ENCODE data around the gene GTF2H4.

The GTF2H4 gene

DNA sequence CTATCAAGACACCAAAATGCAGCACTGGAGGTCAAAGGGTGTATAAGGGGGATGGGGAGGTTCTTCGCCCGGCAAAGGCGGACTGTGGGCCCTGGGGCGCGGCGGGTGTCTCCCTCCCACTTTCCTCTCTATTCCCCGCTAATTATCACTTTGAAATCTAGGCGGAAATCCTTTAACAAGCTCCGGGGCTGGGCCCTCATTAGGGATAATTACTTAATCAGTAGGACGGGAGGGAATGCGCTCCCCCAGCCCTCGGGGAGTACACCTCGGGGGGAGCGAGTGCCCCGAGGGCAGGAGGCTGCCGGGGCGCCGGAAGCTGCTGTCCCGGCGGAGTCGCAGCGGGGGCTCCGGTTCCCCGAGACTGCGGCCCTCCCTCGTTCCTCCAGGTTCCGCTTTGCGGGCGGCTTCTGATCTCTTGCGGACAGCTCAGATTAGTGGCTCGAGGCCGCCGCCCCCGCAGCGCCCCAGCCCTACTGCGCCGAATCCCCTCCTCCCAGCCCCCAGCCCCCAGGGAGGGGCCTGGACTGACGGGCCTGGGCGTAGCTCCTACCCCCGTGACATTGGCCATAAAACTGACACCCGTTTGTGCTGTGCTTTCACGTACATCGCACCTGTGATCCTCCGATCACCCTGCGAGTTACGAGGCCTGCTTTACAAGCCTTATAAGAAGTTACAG, 47.5 kb downstream of the GTF2H4 start:
- DNase-seq (ENCODE audit: low read depth in 2 of 2): peak; percentile 9 to 15
- H3K4me3 ChIP-seq (replicated peaks in 1 of 2; ENCODE audit: low read depth in 2 of 2, low read length in 2 of 2): peak overlapping the region; percentile 29 to 39
- TF ChIP-seq, protein P1, sequence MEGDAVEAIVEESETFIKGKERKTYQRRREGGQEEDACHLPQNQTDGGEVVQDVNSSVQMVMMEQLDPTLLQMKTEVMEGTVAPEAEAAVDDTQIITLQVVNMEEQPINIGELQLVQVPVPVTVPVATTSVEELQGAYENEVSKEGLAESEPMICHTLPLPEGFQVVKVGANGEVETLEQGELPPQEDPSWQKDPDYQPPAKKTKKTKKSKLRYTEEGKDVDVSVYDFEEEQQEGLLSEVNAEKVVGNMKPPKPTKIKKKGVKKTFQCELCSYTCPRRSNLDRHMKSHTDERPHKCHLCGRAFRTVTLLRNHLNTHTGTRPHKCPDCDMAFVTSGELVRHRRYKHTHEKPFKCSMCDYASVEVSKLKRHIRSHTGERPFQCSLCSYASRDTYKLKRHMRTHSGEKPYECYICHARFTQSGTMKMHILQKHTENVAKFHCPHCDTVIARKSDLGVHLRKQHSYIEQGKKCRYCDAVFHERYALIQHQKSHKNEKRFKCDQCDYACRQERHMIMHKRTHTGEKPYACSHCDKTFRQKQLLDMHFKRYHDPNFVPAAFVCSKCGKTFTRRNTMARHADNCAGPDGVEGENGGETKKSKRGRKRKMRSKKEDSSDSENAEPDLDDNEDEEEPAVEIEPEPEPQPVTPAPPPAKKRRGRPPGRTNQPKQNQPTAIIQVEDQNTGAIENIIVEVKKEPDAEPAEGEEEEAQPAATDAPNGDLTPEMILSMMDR (IDR thresholded peaks at IDR 0.05; ENCODE audit: low read depth, low read length): no peak

DNA sequence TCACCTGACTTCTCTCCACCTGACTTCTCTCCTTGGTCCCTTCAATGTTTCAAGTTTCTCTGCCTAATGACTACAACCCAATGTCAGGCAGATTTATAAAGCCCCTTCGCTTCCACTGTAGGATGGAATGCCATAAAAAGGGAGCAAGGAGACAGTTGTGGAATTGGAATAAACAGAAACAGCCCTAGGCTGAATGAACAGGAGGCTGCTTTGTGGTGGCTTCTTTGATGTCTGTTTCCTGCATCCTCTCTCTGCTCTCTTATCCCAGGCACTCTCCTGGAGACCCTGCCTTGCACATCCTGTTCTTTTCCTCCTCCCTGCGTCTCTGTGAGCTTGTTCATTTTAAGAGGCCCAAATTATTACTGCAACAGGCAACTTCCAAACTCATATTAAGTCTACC, 49.7 kb downstream of the GTF2H4 start:
- no peak for DNase-seq (ENCODE audit: low read depth in 2 of 2)
- TF ChIP-seq, protein P1 (IDR thresholded peaks at IDR 0.05; ENCODE audit: low read depth, low read length): no peak
- no peak overlapping the region for H3K4me3 ChIP-seq (replicated peaks in 1 of 2; ENCODE audit: low read depth in 2 of 2, low read length in 2 of 2)

DNA sequence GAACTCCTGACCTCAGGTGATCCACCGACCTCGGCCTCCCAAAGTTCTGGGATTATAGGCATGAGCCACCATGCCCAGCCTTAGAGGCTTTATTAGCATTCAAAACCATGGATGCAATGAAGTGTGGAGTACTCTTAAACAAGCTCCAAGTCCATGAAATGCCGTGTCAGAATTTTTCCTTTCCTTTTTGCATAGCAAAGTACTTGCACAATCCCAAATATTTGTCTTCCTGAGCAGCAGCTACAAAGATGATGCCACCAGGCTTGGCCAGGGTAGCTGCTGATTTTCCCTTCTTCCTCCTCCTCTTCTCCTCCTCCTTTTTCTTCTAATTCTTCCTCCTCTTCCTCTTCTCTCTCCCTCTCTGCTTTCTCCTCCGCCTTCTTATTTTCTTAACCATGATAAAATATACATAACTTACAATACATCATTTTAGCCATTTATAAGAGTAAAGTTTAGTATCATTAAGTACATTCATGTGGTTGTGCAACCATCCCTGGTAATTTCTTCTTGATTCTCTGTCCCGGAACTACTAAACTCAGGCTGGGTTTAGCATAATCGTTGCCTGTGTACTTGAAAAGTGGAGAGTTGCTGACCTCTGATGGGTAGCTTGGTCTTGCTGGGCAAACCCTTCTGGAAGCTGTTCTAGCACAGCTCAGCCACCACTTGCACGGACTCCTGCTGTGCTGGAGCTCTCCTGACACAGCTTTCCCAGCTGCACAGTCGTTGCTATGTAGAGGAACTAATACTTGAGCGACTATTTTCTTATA, 53.1 kb downstream of the GTF2H4 start:
- DNase-seq (ENCODE audit: low read depth in 2 of 2): peak; percentile 15 to 26
- TF ChIP-seq, protein P1 (IDR thresholded peaks at IDR 0.05; ENCODE audit: low read depth, low read length): no peak

DNA sequence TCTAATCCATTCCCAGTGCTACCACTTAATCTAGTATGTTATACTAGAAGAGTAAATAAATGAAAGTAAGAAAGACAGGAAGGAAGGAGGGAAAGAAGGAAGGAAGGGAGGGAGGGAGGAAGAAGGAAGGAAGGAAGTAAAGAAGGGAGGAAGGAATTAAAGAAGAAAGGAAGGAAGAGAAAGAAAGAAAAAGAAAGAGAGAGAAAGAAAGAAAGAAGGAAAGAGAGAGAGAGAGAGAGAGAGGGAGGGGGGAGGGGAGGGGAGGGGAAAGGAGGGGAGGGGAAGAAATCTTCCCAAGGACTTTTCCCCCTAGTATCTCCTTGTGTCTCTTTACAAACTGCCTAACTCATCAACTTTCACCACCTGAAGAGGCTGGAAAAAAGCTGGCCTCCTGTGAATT, 54.7 kb downstream of the GTF2H4 start:
- TF ChIP-seq, protein P1 (IDR thresholded peaks at IDR 0.05; ENCODE audit: low read depth, low read length): no peak
- no peak for DNase-seq (ENCODE audit: low read depth in 2 of 2)
- no peak overlapping the region for H3K4me3 ChIP-seq (replicated peaks in 1 of 2; ENCODE audit: low read depth in 2 of 2, low read length in 2 of 2)

More for the DNA sequence above, 53.1 kb downstream of the GTF2H4 start:
- no peak overlapping the region for H3K4me3 ChIP-seq (replicated peaks in 1 of 2; ENCODE audit: low read depth in 2 of 2, low read length in 2 of 2)

DNA sequence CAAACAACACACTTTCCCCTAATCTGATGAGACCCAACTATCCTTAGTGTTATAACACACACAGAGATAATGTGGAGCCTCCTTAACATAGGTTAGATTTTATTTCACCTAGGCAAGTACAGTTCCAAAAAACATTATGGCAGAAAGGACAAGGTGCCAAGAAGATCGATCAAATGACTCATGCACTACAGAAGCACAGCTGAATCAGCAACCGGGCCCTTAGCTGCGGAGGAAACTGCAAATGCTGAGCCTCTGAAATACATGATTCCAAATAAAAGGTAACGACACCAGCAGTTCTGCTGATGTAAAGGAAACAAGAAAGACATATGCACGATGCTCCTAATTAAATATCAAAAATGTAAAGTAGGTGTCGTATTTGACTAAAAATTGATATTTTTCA, 55.6 kb downstream of the GTF2H4 start:
- TF ChIP-seq, protein P1 (IDR thresholded peaks at IDR 0.05; ENCODE audit: low read depth, low read length): no peak
- no peak overlapping the region for H3K4me3 ChIP-seq (replicated peaks in 1 of 2; ENCODE audit: low read depth in 2 of 2, low read length in 2 of 2)
- DNase-seq (ENCODE audit: low read depth in 2 of 2): no peak
